Stomach smooth muscle (tissue), 2 donors: ENCODE data around the gene POLR1A.
A peak's percentile ranks its signal among the peaks of the same experiment; 100 is the strongest.
"Not testable (repeated sequence)": the region's sequence is repeated elsewhere in the genome, so short reads cannot be mapped to it uniquely, and the experiment has no call there.

Experiments used
- H3K27ac ChIP-seq: one replicate; pipeline ENCODE4 v1.7.0; 2013; ENCODE audit warnings: mild to moderate bottlenecking, low read length, inconsistent platforms
- H3K27me3 ChIP-seq, 2 donors: one replicate each; pipeline ENCODE4 v1.7.0; 2013; ENCODE audit warnings: low read length in 2 of 2; ENCODE audit not compliant: insufficient read depth in 2 of 2, control insufficient read depth in 1 of 2
- H3K36me3 ChIP-seq, 2 donors: one replicate each; pipeline ENCODE4 v1.7.0; 2013; ENCODE audit warnings: low read length in 2 of 2; ENCODE audit not compliant: control insufficient read depth in 2 of 2, insufficient read depth in 2 of 2
- H3K4me1 ChIP-seq: one replicate; pipeline ENCODE4 v1.7.0; 2013; ENCODE audit warnings: low read length; ENCODE audit not compliant: control insufficient read depth, insufficient read depth
- H3K4me3 ChIP-seq, 2 donors: one replicate each; pipeline ENCODE4 v1.7.0; 2013; ENCODE audit warnings: low read length in 2 of 2
- H3K9ac ChIP-seq, 2 donors: one replicate each; pipeline ENCODE4 v1.7.0; 2013; ENCODE audit warnings: low read length in 2 of 2, mild to moderate bottlenecking in 1 of 2
- H3K9me3 ChIP-seq, 2 donors: one replicate each; pipeline ENCODE4 v1.7.0; 2013; ENCODE audit warnings: low read length in 2 of 2; ENCODE audit not compliant: control insufficient read depth in 2 of 2
- donor health status: healthy.
- donor health status: Pancreatic carcinoma.

Gene POLR1A

GRCh38 chr2:85997017-85997970, 108.4 kb downstream of the POLR1A start:
- peaks cover 48% of the 10 kb centered on the region for H3K4me1 ChIP-seq
- H3K9me3 ChIP-seq = no peaks in the 10 kb centered on the region

GRCh38 chr2:85996591-85996990, 109.1 kb downstream of the POLR1A start:
- H3K27ac ChIP-seq = peak overlapping the region; percentile 66
- H3K9me3 ChIP-seq = no peaks in the 10 kb centered on the region
- H3K36me3 ChIP-seq = no peaks in the 10 kb centered on the region
- H3K9ac ChIP-seq = no peak overlapping the region
- H3K4me1 ChIP-seq = peaks cover 48% of the 10 kb centered on the region
- H3K27me3 ChIP-seq = no peaks in the 10 kb centered on the region
- H3K4me3 ChIP-seq = peak overlapping the region in 1 of 2 donors; percentile 8

More at GRCh38 chr2:85997017-85997970, 108.4 kb downstream of the POLR1A start:
- H3K27ac ChIP-seq = peak overlapping the region; percentile 66
- H3K9ac ChIP-seq = peak overlapping the region in 1 of 2 donors; percentile 5
- no peaks in the 10 kb centered on the region for H3K36me3 ChIP-seq
- H3K27me3 ChIP-seq = no peaks in the 10 kb centered on the region
- H3K4me3 ChIP-seq = peak overlapping the region in 1 of 2 donors; percentile 8

GRCh38 chr2:85995648-85996529, 109.8 kb downstream of the POLR1A start:
- Histone ChIP-seq H3K36me3 (no peaks in the 10 kb centered on the region), H3K4me3 (no peak overlapping the region), H3K9ac (no peak overlapping the region), H3K4me1 (peaks cover 48% of the 10 kb centered on the region), H3K27ac (no peak overlapping the region), H3K27me3 (no peaks in the 10 kb centered on the region), H3K9me3 (no peaks in the 10 kb centered on the region)

DNA sequence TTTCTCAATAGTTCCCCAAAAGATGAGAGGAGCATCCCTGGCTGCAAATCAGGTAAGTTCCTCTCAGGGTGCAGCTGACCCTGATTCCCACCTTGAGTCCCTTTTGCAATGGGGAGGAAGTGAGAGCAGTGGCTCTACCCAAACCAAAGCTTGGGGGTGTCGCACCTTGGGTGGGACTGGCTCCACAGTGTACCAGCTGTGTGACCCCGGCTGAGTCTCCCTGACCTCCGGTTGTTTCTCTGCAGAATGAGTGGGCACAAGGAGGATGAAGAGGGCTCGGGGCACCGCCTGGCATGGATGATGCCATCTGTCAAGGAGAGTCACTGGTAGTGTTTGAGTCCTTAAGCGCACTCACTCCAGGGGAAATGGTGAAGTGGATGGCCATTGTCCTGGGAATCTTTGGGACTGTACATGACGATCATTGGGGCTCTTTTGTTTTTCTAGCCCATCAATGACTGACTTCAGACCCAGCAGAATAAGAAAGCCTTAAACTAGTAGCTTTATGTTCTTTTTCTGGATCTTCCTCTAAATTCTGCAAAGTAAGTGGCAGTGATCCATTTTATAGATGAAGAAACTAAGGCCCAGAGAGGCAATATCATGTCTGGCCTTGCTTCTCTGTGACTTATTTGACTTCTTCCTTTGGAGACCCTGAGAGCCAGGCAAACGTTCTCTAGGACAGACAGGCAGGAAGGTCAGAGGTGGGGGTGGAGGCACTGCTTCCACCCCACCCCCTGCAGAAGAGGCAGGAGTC, 110.6 kb downstream of the POLR1A start:
- Histone ChIP-seq H3K9me3 (no peaks in the 10 kb centered on the region), H3K4me3 (no peak overlapping the region), H3K36me3 (no peaks in the 10 kb centered on the region), H3K9ac (no peak overlapping the region), H3K4me1 (peaks cover 48% of the 10 kb centered on the region), H3K27ac (no peak overlapping the region), H3K27me3 (no peaks in the 10 kb centered on the region)

- no peaks in the 10 kb centered on the region for H3K27me3 ChIP-seq
- H3K4me3 ChIP-seq = no peak overlapping the region
- no peak overlapping the region for H3K27ac ChIP-seq
Observed at GRCh38 chr2:85994421-85994777, 111.3 kb downstream of the POLR1A start.

GRCh38 chr2:85992611-85993010, 113.1 kb downstream of the POLR1A start:
- Histone ChIP-seq H3K9me3 (no peaks in the 10 kb centered on the region), H3K4me1 (peaks cover 42% of the 10 kb centered on the region), H3K27me3 (no peaks in the 10 kb centered on the region), H3K9ac (no peak overlapping the region), H3K27ac (no peak overlapping the region), H3K4me3 (no peak overlapping the region), H3K36me3 (no peaks in the 10 kb centered on the region)

More at GRCh38 chr2:85994421-85994777, 111.3 kb downstream of the POLR1A start:
- H3K4me1 ChIP-seq = peaks cover 45% of the 10 kb centered on the region
- no peaks in the 10 kb centered on the region for H3K36me3 ChIP-seq
- H3K9ac ChIP-seq = no peak overlapping the region
- no peaks in the 10 kb centered on the region for H3K9me3 ChIP-seq

- H3K27me3 ChIP-seq, H3K9me3 ChIP-seq, H3K4me3 ChIP-seq, H3K27ac ChIP-seq, H3K9ac ChIP-seq, H3K36me3 ChIP-seq: not testable (repeated sequence)
- peaks cover 40% of the 10 kb centered on the region for H3K4me1 ChIP-seq
Observed at GRCh38 chr2:85992053-85992452, 113.6 kb downstream of the POLR1A start.

DNA sequence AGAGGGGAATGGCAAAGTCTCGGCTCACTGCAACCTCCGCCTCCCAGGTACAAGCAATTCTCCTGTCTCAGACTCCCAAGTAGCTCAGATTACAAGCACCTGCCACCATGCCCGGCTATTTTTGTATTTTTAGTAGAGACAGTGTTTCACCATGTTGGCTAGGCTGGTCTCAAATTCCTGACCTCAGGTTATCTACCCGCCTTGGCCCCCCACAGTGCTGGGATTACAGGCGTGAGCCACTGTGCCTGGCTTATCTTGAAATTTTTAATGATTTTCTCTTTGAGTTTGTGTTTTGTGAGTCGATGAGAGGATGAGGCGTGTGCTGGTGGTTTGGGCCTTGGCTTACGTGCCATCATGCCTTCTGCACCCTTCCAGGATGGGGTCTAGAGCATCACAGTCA, 115.6 kb downstream of the POLR1A start:
- H3K27ac ChIP-seq = no peak overlapping the region
- no peak overlapping the region for H3K9ac ChIP-seq
- peaks cover 27% of the 10 kb centered on the region for H3K4me1 ChIP-seq
- H3K36me3 ChIP-seq = no peaks in the 10 kb centered on the region
- no peaks in the 10 kb centered on the region for H3K27me3 ChIP-seq
- no peaks in the 10 kb centered on the region for H3K9me3 ChIP-seq
- H3K4me3 ChIP-seq = no peak overlapping the region

DNA sequence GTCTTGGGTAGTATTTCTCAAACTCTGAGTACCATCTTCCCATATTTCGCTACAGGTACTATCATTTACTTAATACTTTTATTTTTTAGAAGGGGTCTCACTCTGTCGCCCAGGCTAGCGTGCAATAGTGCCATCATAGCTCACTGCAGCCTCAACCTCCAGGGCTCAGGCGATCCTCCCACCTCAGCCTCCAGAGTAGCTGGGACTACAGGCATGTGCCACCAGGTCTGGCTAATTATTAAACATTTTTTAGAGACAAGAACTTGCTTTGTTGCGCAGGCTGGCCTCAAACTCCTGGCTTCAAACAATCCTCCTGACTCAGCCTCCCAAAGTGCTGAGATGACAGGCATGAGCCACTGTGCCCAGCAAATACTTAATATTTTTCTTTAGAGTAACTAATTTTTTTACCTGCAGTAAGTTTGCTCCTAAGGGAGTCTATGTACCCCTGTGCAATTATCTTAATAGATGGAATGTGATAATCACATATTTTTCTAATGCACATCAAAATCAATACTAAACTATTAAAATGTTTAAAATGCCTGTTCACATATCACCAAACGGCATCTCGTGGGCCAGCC, 116.3 kb downstream of the POLR1A start:
- no peaks in the 10 kb centered on the region for H3K27me3 ChIP-seq
- H3K4me1 ChIP-seq = peaks cover 20% of the 10 kb centered on the region
- no peaks in the 10 kb centered on the region for H3K36me3 ChIP-seq
- no peaks in the 10 kb centered on the region for H3K9me3 ChIP-seq
- H3K4me3 ChIP-seq = no peak overlapping the region
- no peak overlapping the region for H3K27ac ChIP-seq
- no peak overlapping the region for H3K9ac ChIP-seq

GRCh38 chr2:85988914-85989270, 116.8 kb downstream of the POLR1A start:
- Histone ChIP-seq H3K9me3 (no peaks in the 10 kb centered on the region), H3K4me3 (no peak overlapping the region), H3K9ac (no peak overlapping the region), H3K27ac (no peak overlapping the region), H3K4me1 (peaks cover 18% of the 10 kb centered on the region), H3K36me3 (no peaks in the 10 kb centered on the region), H3K27me3 (no peaks in the 10 kb centered on the region)
